ENCODE results near the gene GLB1L2. TPM values are rescaled to one million over a fixed set of nuclear protein-coding genes. Genes with fewer than 3 reads are reported as not detected.

Gene GLB1L2
- total RNA-seq, 1 experiment from 2014 or later: 27.1 TPM

DNA sequence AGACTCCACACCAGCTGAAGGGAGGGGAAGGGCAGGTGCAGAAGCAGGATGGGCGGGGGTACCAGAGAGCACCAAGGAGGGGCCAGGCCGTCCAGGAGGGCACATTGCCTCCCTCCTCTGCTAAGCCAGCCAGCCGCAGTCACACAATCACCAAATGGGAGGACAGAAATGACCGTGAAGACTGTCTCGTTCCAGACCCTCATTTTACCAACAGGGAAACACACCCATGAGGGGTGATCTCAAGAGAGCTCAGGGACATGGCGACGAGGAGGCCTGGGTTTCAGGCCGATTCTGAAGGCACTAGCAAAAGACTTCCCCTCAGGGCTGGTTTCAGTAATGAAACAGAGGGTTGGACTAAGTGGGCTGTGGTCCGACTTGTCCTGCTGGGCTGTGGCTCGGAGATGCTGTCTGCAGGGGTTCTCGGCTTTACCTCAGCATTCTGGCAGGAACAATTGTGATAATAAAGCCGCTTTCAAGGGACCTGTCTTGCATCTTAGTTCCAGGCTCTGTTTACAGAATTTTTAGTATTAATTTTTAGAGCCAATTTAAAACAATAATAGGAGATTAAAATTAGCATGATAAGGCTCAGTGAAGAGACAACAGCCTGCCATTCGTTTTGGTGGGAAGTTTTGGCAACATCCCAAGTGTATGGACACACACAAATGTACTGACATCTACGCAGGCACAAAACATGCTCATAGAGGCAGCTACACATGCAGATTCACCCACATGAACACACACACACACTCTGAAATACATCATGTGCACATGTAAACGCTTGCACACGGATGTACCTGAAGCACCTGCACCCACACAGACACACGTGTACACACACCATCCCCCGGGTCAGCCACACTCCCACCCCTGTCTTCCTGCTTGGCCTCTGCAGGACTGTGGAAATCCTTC is 82.3 kb downstream of the GLB1L2 start:
- no peaks in the 10 kb centered on the region for H3K36me3 ChIP-seq (ENCODE audit: control insufficient read depth in 1 of 2, insufficient read depth in 2 of 2, low read length in 2 of 2)
- ATAC-seq: no peak
- POLR2A ChIA-PET: no interaction called here

DNA sequence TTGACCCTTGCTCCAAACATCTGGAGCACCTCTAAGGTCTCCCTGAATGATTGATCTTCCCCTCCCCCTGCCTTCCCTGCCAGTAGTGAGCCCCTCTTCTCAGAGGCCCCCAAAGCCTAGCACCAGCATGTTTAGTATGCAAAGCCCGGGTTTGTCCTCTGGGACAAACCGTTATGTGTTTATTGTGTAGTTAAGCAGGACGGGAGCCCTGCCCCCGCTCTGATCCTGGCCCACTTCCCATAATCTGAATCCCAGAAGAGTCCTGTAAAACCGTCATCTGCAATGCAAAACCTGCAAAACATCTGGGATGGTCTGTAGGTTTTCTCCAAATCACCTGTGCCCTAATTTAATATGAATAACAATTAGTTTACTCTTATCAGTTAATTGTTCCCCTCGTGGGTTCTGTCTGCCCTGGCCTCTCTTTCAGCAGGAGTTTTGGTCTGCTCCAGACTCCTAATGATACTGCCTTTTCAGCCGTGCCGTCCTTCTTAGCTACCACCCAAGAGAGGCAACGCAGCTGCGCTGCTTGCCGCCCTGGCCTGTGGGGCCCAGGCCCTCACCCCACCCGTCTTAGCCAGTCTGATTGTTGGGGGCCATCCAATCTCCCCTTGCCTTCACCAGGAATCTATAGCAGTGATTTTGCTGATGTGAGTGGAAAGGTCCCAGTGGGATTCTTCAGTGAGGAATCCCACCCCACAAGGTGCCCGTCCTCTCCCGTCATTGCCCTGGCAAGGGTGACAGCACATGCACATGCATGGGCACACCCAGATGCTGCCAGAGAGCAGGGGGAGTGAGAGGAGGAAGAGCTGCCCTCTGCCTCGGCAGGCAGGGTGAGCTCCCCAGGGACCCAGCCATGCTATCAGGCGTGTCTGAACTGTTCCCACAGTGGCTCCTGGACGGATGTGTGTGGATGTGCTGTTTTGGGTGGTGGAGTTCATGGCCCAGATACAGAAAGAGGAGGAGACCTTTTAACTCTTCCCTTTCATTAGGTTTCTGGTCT is 83.3 kb downstream of the GLB1L2 start:
- no TSS peak for BruUV-seq (replicated peaks)
- ATAC-seq: no peak
- POLR2A ChIA-PET: no interaction called here
- intact Hi-C loops (cut with micrococcal nuclease): no loop called here
- H3K4me1 ChIP-seq (ENCODE audit: control insufficient read depth in 1 of 2, insufficient read depth in 2 of 2, low read length in 2 of 2): no peaks in the 10 kb centered on the region
- H4K20me1 ChIP-seq (ENCODE audit: insufficient read depth): no peaks in the 10 kb centered on the region
- H3K79me2 ChIP-seq (ENCODE audit: insufficient read depth, low read length): no peaks in the 10 kb centered on the region
- CTCF ChIA-PET: no interaction called here
- RAD21 ChIA-PET (ENCODE audit: low non-redundant PET in 1 of 2, low total read pairs in 2 of 2, uncharacterized antibody in 2 of 2, unreplicated experiment in 2 of 2): no interaction called here
- no peak overlapping the region for H3K27ac ChIP-seq (ENCODE audit: low read depth, low read length)
- no peaks in the 10 kb centered on the region for H3K36me3 ChIP-seq (ENCODE audit: control insufficient read depth in 1 of 2, insufficient read depth in 2 of 2, low read length in 2 of 2)
- no peak overlapping the region for H3K9ac ChIP-seq (ENCODE audit: low read length)
- H3K4me3 ChIP-seq (replicated peaks in 1 of 2; ENCODE audit: low read depth in 1 of 2, low read length in 2 of 2): no peak overlapping the region
- no peaks in the 10 kb centered on the region for H3K9me2 ChIP-seq (ENCODE audit: insufficient read depth)
- no peak for DNase-seq (ENCODE audit: low read depth, low spot score)
- no peaks in the 10 kb centered on the region for H3K9me3 ChIP-seq (ENCODE audit: control insufficient read depth in 1 of 2, insufficient read depth in 1 of 2, low read depth in 1 of 2, low read length in 2 of 2)
- H3K4me2 ChIP-seq (ENCODE audit: low read length): no peak overlapping the region
- no peak overlapping the region for H2AFZ ChIP-seq (ENCODE audit: low read depth, low read length, poor library complexity, severe bottlenecking)
- H3K27me3 ChIP-seq (ENCODE audit: insufficient read depth, low read length): peaks cover 53% of the 10 kb centered on the region
- no peak for TF ChIP-seq ZNF274 (IDR thresholded peaks at IDR 0.05; ENCODE audit: low read depth, low read length)
- TF ChIP-seq ZFX (IDR thresholded peaks at IDR 0.05): no peak
- TF ChIP-seq, protein P1, sequence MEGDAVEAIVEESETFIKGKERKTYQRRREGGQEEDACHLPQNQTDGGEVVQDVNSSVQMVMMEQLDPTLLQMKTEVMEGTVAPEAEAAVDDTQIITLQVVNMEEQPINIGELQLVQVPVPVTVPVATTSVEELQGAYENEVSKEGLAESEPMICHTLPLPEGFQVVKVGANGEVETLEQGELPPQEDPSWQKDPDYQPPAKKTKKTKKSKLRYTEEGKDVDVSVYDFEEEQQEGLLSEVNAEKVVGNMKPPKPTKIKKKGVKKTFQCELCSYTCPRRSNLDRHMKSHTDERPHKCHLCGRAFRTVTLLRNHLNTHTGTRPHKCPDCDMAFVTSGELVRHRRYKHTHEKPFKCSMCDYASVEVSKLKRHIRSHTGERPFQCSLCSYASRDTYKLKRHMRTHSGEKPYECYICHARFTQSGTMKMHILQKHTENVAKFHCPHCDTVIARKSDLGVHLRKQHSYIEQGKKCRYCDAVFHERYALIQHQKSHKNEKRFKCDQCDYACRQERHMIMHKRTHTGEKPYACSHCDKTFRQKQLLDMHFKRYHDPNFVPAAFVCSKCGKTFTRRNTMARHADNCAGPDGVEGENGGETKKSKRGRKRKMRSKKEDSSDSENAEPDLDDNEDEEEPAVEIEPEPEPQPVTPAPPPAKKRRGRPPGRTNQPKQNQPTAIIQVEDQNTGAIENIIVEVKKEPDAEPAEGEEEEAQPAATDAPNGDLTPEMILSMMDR (IDR thresholded peaks at IDR 0.05 in 2 of 3, conservative IDR thresholded peaks at IDR 0.05 in 1 of 3; ENCODE audit: borderline replicate concordance in 1 of 3, insufficient read depth in 1 of 3, low read depth in 2 of 3, low read length in 2 of 3): no peak
- TF ChIP-seq POLR2A (IDR thresholded peaks at IDR 0.05; ENCODE audit: borderline replicate concordance, extremely low read depth, insufficient read depth, insufficient read length): no peak
- TF ChIP-seq, protein P2, sequence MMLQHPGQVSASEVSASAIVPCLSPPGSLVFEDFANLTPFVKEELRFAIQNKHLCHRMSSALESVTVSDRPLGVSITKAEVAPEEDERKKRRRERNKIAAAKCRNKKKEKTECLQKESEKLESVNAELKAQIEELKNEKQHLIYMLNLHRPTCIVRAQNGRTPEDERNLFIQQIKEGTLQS (IDR thresholded peaks at IDR 0.05): no peak
- no peak for TF ChIP-seq POLR2AphosphoS5 (IDR thresholded peaks at IDR 0.05; ENCODE audit: low read depth, low read length)
- no peak for TF ChIP-seq FOSL1 (IDR thresholded peaks at IDR 0.05; ENCODE audit: low read depth)
- no peak for TF ChIP-seq SIN3A (IDR thresholded peaks at IDR 0.05; ENCODE audit: low read depth)
- no peak for TF ChIP-seq EZH2 (IDR thresholded peaks at IDR 0.05)
- TF ChIP-seq, protein P3, sequence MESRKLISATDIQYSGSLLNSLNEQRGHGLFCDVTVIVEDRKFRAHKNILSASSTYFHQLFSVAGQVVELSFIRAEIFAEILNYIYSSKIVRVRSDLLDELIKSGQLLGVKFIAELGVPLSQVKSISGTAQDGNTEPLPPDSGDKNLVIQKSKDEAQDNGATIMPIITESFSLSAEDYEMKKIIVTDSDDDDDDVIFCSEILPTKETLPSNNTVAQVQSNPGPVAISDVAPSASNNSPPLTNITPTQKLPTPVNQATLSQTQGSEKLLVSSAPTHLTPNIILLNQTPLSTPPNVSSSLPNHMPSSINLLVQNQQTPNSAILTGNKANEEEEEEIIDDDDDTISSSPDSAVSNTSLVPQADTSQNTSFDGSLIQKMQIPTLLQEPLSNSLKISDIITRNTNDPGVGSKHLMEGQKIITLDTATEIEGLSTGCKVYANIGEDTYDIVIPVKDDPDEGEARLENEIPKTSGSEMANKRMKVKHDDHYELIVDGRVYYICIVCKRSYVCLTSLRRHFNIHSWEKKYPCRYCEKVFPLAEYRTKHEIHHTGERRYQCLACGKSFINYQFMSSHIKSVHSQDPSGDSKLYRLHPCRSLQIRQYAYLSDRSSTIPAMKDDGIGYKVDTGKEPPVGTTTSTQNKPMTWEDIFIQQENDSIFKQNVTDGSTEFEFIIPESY (IDR thresholded peaks at IDR 0.05; ENCODE audit: extremely low read depth, insufficient replicate concordance, low read length): no peak
- no peak for TF ChIP-seq SRF (IDR thresholded peaks at IDR 0.05; ENCODE audit: low read depth)
- no peak for TF ChIP-seq CEBPB (IDR thresholded peaks at IDR 0.05; ENCODE audit: low read depth)

More for the DNA sequence above, 82.3 kb downstream of the GLB1L2 start:
- BruUV-seq (replicated peaks): no TSS peak
- TF ChIP-seq SP1 (IDR thresholded peaks at IDR 0.05; ENCODE audit: low read depth) (no peak), TCF7L2 (IDR thresholded peaks at IDR 0.05; ENCODE audit: borderline replicate concordance, extremely low read depth, insufficient read depth, insufficient read length) (no peak)
- H3K4me1 ChIP-seq (ENCODE audit: control insufficient read depth in 1 of 2, insufficient read depth in 2 of 2, low read length in 2 of 2): no peaks in the 10 kb centered on the region
- no peak overlapping the region for H3K4me2 ChIP-seq (ENCODE audit: low read length)
- no peaks in the 10 kb centered on the region for H3K79me2 ChIP-seq (ENCODE audit: insufficient read depth, low read length)
- H3K9me3 ChIP-seq (ENCODE audit: control insufficient read depth in 1 of 2, insufficient read depth in 1 of 2, low read depth in 1 of 2, low read length in 2 of 2): no peaks in the 10 kb centered on the region
- ChIA-PET CTCF (no interaction called here), RAD21 (ENCODE audit: low non-redundant PET in 1 of 2, low total read pairs in 2 of 2, uncharacterized antibody in 2 of 2, unreplicated experiment in 2 of 2) (no interaction called here)
- no peak overlapping the region for H3K9ac ChIP-seq (ENCODE audit: low read length)
- no peak for DNase-seq (ENCODE audit: low read depth, low spot score)
- H3K9me2 ChIP-seq (ENCODE audit: insufficient read depth): no peaks in the 10 kb centered on the region
- peaks cover 47% of the 10 kb centered on the region for H3K27me3 ChIP-seq (ENCODE audit: insufficient read depth, low read length)
- no peak overlapping the region for H3K4me3 ChIP-seq (replicated peaks in 1 of 2; ENCODE audit: low read depth in 1 of 2, low read length in 2 of 2)
- no peaks in the 10 kb centered on the region for H4K20me1 ChIP-seq (ENCODE audit: insufficient read depth)
- intact Hi-C loops (cut with micrococcal nuclease): no loop called here
- no peak overlapping the region for H2AFZ ChIP-seq (ENCODE audit: low read depth, low read length, poor library complexity, severe bottlenecking)
- no peak overlapping the region for H3K27ac ChIP-seq (ENCODE audit: low read depth, low read length)

All from HCT116 (cell line).